Osteocyte (in vitro differentiated cells): ENCODE results near the gene RTKN2. TPM values are rescaled to one million over a fixed set of nuclear protein-coding genes. Genes with fewer than 3 reads are reported as not detected.

Source experiments
- DNase-seq: peaks from one replicate; pipeline ENCODE4 v3.0.0; 2021; ENCODE audit warnings: mixed read lengths; ENCODE audit not compliant: unreplicated experiment; ENCODE audit errors: extremely low spot score
- H3K27ac Mint-ChIP-seq: one replicate; pipeline ENCODE4 v1.8.0; 2021; ENCODE audit warnings: mild to moderate bottlenecking, mixed read lengths; ENCODE audit not compliant: unreplicated experiment
- H3K27me3 Mint-ChIP-seq: one replicate; pipeline ENCODE4 v1.8.0; 2021; ENCODE audit warnings: mixed read lengths; ENCODE audit not compliant: unreplicated experiment
- H3K36me3 Mint-ChIP-seq: one replicate; pipeline ENCODE4 v1.8.0; 2021; ENCODE audit warnings: mixed read lengths; ENCODE audit not compliant: unreplicated experiment
- H3K4me1 Mint-ChIP-seq: one replicate; pipeline ENCODE4 v1.8.0; 2021; ENCODE audit warnings: mixed read lengths; ENCODE audit not compliant: unreplicated experiment
- H3K4me3 Mint-ChIP-seq: one replicate; pipeline ENCODE4 v1.8.0; 2021; ENCODE audit warnings: mild to moderate bottlenecking, moderate library complexity, mixed read lengths; ENCODE audit not compliant: unreplicated experiment
- H3K9me3 Mint-ChIP-seq: one replicate; pipeline ENCODE4 v1.8.0; 2021; ENCODE audit warnings: mixed read lengths; ENCODE audit not compliant: unreplicated experiment
- total RNA-seq: library from RNA; stranded (reverse); gene quantifications from 2 replicates; pipeline ENCODE4 v1.2.1, GENCODE V29; 2021
- TF ChIP-seq, protein P1 (sequence below): fragments of 200-600 bp; sonication (generic); IDR thresholded peaks from 2 replicates; pipeline ENCODE4 v1.5.0; 2021; ENCODE audit warnings: antibody characterized with exemption, mild to moderate bottlenecking, moderate library complexity

RTKN2 gene
- total RNA-seq, 1 donor from 2014 or later, result 2.4 TPM

DNA sequence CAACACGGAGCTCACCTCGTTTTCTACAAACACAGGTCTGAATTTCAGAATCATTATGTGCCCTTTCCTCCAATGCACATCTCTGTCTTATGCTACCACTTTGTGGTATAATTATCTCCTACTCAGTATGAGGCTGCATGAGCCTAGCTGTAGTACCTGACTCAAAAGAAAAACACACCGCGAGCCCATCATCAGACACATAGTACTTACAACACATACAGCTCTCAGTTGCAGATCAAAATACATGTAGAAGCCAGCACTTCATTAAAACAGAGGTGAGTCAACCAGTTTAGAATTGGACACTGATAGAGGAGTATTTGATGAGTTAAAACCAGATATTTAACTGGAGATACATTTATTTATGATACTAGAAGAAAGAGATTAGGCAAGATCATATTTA is 1.4 kb upstream of the RTKN2 start:
- no peak for DNase-seq
- H3K27ac Mint-ChIP-seq, result no peak overlapping the region
- no peaks in the 10 kb centered on the region for H3K36me3 Mint-ChIP-seq
- H3K27me3 Mint-ChIP-seq, result peaks cover 4% of the 10 kb centered on the region
- peaks cover 19% of the 10 kb centered on the region for H3K4me1 Mint-ChIP-seq
- TF ChIP-seq, protein P1, sequence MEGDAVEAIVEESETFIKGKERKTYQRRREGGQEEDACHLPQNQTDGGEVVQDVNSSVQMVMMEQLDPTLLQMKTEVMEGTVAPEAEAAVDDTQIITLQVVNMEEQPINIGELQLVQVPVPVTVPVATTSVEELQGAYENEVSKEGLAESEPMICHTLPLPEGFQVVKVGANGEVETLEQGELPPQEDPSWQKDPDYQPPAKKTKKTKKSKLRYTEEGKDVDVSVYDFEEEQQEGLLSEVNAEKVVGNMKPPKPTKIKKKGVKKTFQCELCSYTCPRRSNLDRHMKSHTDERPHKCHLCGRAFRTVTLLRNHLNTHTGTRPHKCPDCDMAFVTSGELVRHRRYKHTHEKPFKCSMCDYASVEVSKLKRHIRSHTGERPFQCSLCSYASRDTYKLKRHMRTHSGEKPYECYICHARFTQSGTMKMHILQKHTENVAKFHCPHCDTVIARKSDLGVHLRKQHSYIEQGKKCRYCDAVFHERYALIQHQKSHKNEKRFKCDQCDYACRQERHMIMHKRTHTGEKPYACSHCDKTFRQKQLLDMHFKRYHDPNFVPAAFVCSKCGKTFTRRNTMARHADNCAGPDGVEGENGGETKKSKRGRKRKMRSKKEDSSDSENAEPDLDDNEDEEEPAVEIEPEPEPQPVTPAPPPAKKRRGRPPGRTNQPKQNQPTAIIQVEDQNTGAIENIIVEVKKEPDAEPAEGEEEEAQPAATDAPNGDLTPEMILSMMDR, result no peak
- no peaks in the 10 kb centered on the region for H3K9me3 Mint-ChIP-seq
- H3K4me3 Mint-ChIP-seq, result peak overlapping the region; percentile 81

DNA sequence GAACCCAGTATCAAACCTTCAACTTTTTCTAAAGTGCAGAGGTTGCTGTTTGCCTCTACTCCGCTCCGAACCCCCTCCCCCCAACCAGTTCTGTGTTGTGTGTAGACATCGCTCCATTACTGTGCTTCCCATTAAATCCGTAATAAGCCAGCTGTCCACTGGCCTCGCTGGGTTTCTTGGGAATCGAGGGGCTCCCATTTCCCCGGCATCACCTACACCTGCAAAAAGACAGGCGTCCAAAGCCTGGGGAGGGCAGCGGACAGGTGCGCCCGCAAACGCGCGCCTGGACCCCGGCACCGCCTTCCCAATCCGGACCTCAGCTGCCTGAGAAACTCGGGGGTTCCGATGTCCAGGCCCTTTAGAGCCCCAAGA is 631 bp downstream of the RTKN2 start:
- Mint-ChIP-seq H3K4me1 (peaks cover 27% of the 10 kb centered on the region), H3K9me3 (no peaks in the 10 kb centered on the region), H3K27ac (no peak overlapping the region), H3K4me3 (peak overlapping the region; percentile 81), H3K27me3 (peaks cover 4% of the 10 kb centered on the region), H3K36me3 (no peaks in the 10 kb centered on the region)
- TF ChIP-seq, protein P1, result no peak
- no peak for DNase-seq

DNA sequence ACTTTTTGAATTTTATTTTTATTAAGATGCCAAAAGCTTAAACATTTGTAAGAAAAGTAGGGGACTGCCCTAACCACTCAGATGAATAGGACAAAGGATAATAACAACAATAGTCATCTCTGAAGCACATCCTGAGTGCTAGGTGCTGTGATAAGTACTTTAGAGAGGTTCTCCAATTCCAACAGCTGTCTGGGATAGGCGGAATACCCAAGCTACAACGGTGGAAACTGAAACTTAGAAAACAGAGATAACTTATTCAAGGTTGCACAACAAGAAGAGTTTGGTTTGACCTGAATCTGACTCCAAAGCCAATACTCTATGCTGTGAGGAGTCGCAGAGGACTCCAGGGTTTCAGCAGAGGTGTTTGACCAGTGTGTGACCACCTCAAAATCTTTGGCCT is 2.0 kb downstream of the RTKN2 start:
- TF ChIP-seq, protein P1, result no peak
- Mint-ChIP-seq H3K4me3 (no peak overlapping the region), H3K4me1 (peaks cover 27% of the 10 kb centered on the region), H3K9me3 (no peaks in the 10 kb centered on the region), H3K27me3 (peaks cover 2% of the 10 kb centered on the region), H3K36me3 (no peaks in the 10 kb centered on the region), H3K27ac (no peak overlapping the region)
- no peak for DNase-seq

DNA sequence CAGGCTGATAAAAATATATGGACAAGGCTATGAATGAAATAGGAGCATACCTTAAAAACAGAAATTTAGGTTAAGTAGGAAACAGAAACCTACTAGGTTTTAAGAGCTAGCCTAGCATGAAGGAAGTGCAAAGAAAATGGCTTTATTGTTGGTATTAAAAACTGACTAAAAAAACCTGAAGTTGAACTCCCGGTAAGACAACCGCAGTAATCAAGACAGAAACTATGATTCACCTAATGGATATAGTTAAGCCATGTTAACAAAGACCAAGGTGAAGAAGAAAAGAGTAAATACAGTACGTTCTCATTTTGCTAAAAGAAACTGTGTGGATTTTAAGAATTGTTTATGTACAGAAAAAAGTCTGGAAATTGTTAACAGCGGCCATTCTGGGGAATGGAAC is 2.5 kb downstream of the RTKN2 start:
- no peaks in the 10 kb centered on the region for H3K27me3 Mint-ChIP-seq
- H3K4me3 Mint-ChIP-seq, result no peak overlapping the region
- TF ChIP-seq, protein P1, result no peak
- no peaks in the 10 kb centered on the region for H3K9me3 Mint-ChIP-seq
- H3K4me1 Mint-ChIP-seq, result peaks cover 27% of the 10 kb centered on the region
- no peak overlapping the region for H3K27ac Mint-ChIP-seq
- no peaks in the 10 kb centered on the region for H3K36me3 Mint-ChIP-seq
- DNase-seq, result no peak

DNA sequence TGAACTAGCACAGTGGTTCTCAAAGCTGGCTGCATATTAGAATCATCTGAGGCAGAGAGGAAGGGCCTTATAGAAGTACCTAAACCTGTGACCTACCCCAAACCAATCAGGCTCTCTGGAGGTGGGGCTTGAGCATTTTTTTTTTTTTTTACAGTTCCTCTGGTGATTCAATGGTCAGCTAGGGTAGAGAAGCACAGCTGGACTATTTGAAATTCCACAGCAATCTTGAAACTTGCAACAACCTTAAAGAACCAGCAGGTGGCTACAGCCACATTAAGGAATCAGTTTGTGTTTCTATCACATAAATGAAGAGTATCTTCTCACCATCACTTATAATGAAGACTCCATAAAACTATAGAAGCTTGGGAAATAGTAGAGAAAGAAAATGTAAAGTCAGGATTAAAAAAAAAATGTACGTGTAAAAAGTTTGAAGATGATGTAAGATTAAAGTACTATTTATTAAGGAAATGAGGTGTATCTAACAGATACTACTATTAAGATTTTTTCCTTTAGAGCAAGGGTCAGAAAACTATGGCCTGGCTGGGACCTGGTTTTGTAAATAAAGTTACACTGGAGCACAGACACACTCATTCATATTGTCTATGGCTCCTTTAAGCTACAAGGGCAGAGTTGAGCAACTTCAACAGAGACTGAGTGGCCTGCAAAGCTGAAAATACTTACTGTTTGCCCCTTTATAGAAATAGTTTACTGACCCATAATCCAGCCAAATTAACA is 3.8 kb downstream of the RTKN2 start:
- H3K4me3 Mint-ChIP-seq, result no peak overlapping the region
- TF ChIP-seq, protein P1, result peak; percentile 71
- peaks cover 27% of the 10 kb centered on the region for H3K4me1 Mint-ChIP-seq
- DNase-seq, result no peak
- no peaks in the 10 kb centered on the region for H3K27me3 Mint-ChIP-seq
- H3K36me3 Mint-ChIP-seq, result no peaks in the 10 kb centered on the region
- no peaks in the 10 kb centered on the region for H3K9me3 Mint-ChIP-seq
- no peak overlapping the region for H3K27ac Mint-ChIP-seq
